ENCODE data around the gene CPNE1.
"Not testable (repeated sequence)": the region's sequence is repeated elsewhere in the genome, so short reads cannot be mapped to it uniquely, and the experiment has no call there.

Gene CPNE1

GRCh38 chr20:35664466-35665206, at the start of gene CPNE1, which contains the start of gene RBM12:
CPNE1 (minus strand) TSS chr20:35664900; CDS start chr20:35632923, 31,977 bp downstream.
RBM12 (minus strand) TSS chr20:35664900; CDS start chr20:35655322, 9,578 bp downstream.
- peak; percentile 94 for DNase-seq

DNA sequence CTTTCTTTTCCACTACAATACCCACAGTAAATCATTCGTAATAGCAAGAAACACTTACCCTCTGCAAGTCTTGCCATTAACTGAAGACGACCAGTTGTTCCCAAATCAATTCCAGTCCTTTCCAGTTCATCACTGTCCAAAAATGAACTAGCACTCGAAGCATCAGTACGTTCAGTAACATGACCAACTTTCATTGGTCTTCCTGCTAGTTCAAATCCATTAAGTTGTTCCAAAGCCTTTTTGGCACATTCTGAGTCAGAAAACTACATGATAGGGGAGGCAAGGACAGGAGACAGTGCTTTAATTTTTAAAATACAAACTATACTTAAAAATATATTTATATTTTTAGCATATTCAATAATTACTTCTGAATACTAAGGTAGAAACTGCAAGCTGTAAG, 49.4 kb upstream of the CPNE1 start:
- DNase-seq: no peak

DNA sequence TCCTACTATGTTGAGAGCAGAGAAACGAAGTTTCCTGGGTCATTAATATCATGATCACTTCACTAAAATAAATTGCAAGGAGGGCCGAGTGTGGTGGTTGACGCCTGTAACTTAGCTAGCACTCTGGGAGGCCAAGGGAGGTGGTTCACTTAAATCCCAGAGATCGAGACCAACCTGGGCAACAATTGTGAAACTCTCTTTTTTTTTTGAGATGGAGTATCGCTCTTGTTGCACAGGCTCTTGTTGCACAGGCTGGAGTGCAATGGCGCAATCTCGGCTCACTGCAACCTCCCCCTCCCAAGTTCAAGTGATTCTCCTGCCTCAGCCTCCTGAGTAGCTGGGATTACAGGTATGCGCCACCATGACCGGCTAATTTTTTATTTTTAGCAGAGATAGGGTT, 48.4 kb upstream of the CPNE1 start:
- not testable (repeated sequence) for DNase-seq

DNA sequence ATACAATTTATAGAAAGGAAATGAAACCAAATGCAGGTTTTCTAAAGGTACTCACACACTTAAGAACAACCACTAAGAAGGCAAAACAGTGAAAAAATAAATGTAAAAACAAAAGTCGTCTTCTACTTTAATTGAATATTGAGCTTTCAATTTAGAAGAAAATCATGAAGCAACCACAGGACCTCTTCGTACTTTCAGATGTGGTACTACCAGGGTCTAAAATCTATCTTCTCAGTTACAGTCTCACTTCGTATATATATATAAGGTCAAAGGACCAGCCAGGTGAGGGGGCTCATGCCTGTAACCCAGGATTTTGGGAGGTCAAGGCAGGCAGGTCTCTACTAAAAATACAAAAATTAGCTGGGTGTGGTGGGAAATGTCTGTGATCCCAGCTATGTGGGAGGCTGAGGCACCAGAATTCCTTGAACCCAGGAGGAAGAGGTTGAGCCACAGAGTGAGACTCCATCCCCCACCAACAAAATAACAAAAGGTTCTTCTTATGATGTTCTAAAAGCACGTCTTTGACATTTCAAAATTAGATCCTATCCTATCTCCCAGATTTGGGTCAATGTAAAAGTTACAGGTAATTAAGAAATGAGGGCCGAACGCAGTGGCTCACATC, 47.0 kb upstream of the CPNE1 start:
- no peak for DNase-seq

DNA sequence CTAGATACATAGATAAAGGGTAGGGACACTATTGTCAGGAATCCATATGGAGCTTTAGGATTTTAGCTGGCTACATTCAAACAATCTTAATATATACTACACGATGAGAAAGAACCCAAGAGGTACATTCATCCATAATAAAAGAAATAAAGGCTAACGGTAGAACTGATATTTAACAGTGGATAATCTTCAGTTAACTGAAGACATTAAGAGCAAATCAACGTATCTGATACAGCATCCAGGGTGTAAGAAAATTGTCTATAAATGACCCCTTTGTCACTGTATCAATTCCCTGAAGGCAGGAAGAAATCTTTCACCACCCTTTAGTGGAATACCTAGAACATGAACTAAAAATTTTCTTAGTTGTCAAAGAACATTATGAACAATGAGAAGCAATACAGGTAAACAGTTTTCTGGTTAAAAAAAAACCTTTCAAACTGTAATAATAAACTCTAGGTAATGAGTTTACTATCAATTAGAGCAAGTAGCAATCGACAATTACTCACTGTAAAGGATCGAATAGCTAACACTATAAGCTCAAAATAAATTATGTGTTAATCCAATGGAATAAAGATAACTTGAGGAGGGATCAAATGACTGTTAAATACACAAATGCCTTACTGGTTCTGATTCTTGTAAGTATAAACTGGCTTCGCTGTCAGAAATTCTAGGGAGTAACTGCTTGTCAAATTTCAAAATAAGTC, 46.3 kb upstream of the CPNE1 start:
- no peak for DNase-seq

- no peak for DNase-seq
Measured at GRCh38 chr20:35710039-35710438, 45.3 kb upstream of the CPNE1 start.

GRCh38 chr20:35709259-35709658, 44.6 kb upstream of the CPNE1 start:
- no peak for DNase-seq

GRCh38 chr20:35708502-35708901, 43.8 kb upstream of the CPNE1 start:
- no peak for DNase-seq

GRCh38 chr20:35706591-35707529, 42.2 kb upstream of the CPNE1 start:
- not testable (repeated sequence) for DNase-seq

DNA sequence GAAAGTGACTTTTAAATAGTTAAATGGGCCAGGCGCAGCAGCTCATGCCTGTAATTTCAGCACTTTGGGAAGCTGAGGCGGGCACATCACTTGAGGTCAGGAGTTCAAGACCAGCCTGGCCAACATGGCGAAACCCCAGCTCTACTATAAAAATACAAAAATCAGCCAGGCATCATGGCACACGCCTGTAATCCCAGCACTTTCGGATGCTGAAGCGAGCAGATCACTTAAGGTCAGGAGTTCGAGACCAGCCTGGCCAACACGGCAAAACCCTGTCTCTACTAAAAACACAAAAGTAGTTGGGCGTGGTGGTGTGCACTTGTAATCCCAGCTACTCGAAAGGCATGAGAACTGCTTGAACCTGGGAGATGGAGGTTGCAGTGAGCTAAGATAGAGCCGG, 41.2 kb upstream of the CPNE1 start:
- not testable (repeated sequence) for DNase-seq

- no peak for DNase-seq
Measured at GRCh38 chr20:35704514-35705261, 40.0 kb upstream of the CPNE1 start.

DNA sequence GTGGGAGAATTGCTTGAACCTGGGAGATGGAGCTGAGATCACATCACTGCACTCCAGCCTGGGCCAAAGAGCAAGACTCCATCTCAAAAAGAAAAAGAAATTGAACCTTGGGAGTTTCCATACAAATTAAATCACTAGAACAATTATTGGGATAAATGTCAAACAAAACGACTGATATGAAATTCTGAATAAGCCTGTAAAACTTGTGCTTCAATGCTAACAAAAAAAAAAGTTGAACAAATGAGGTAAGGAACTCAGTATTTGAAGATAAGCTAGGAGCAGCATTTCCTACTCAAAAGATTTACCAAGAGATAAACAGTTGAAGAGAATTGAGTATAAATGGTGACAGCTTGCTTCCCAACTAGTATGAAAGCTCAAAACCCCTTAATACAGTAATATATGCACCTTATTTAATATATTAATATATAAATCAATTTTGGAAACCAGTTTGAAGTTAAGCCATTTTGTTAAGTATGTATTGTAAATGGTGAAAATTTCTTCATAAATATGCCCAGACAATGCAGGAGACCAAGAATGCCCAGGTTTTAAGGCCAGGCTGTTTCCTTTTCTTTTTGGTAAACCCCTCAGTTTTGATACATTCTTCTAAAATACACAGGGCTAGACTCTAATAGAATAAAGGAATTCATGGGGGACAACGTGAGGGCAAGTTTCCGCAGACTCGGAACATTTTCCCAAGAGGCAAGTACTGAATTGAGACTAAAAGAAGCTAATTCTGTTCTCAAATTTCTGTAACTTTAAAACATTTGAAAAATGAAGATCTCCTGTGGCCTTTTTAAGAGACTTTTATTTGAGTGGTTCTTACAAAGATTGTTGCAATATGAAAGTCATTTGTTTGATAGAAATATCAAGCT, 38.4 kb upstream of the CPNE1 start:
- no peak for DNase-seq

- no peak for DNase-seq
Measured at GRCh38 chr20:35702051-35702823, 37.5 kb upstream of the CPNE1 start.

GRCh38 chr20:35700625-35701148, 36.0 kb upstream of the CPNE1 start:
- DNase-seq: no peak

GRCh38 chr20:35699957-35700624, 35.4 kb upstream of the CPNE1 start:
- no peak for DNase-seq

- DNase-seq: peak; percentile 91
Measured at GRCh38 chr20:35699127-35699956, 34.6 kb upstream of the CPNE1 start, which contains the start of the genes NFS1 and ROMO1. NFS1 (minus strand) TSS chr20:35699352; CDS start chr20:35699288, 64 bp downstream. ROMO1 (plus strand) TSS chr20:35699405; CDS start chr20:35699633, 228 bp downstream.

GRCh38 chr20:35698298-35699126, 33.8 kb upstream of the CPNE1 start:
- DNase-seq: peak; percentile 14

Data from RPMI8226 (cell line).